BE2C (cell line): Measurements from ENCODE around the gene XKR7.

Experiments
- DNase-seq: peaks from one replicate; pipeline ENCODE4 v3.0.0-alpha.2; 2020
- H3K27me3 ChIP-seq: fragments of 250-450 bp; sonication (Bioruptor Pico); 2 replicates; pipeline ENCODE4 v1.5.1; 2020; ENCODE audit warnings: mild to moderate bottlenecking
- H3K36me3 ChIP-seq: fragments of 250-450 bp; sonication (Bioruptor Pico); 2 replicates; pipeline ENCODE4 v1.5.1; 2020; ENCODE audit warnings: mild to moderate bottlenecking
- H3K4me1 ChIP-seq: fragments of 250-450 bp; sonication (Bioruptor Pico); 2 replicates; pipeline ENCODE4 v1.5.1; 2020
- H3K4me3 ChIP-seq: 2 replicates; pipeline ENCODE4 v1.5.1; 2011; ENCODE audit warnings: low read depth, low read length
- H3K9me3 ChIP-seq: fragments of 250-450 bp; sonication (Bioruptor Pico); 2 replicates; pipeline ENCODE4 v1.5.1; 2020
- CTCF ChIP-seq: IDR thresholded peaks from 2 replicates; pipeline ENCODE4 v1.5.1; 2012; ENCODE audit warnings: mild to moderate bottlenecking, low read depth, low read length

Gene XKR7

GRCh38 chr20:32012159-32012688, 44.3 kb downstream of the XKR7 start:
- Histone ChIP-seq H3K4me1 (peaks cover 8% of the 10 kb centered on the region; the same call in 1 of the 2 replicates), H3K9me3 (no peaks in the 10 kb centered on the region), H3K27me3 (peaks cover 5% of the 10 kb centered on the region; the same call in 1 of the 2 replicates), H3K36me3 (no peaks in the 10 kb centered on the region), H3K4me3 (no peak overlapping the region)
- no peak for TF ChIP-seq CTCF
- no peak for DNase-seq

- no peaks in the 10 kb centered on the region for H3K36me3 ChIP-seq
- DNase-seq: no peak
- peaks cover 5% of the 10 kb centered on the region; the same call in 1 of the 2 replicates for H3K27me3 ChIP-seq
- no peak overlapping the region for H3K4me3 ChIP-seq
- peaks cover under 1% of the 10 kb centered on the region; the same call in 1 of the 2 replicates for H3K4me1 ChIP-seq
- TF ChIP-seq CTCF: no peak
- H3K9me3 ChIP-seq: no peaks in the 10 kb centered on the region
Measured at GRCh38 chr20:32013326-32013725, 45.4 kb downstream of the XKR7 start.

GRCh38 chr20:32017711-32018251, 49.8 kb downstream of the XKR7 start:
- DNase-seq: peak; percentile 30
- no peaks in the 10 kb centered on the region for H3K9me3 ChIP-seq
- peak; percentile 7; the same call in 1 of the 2 replicates for TF ChIP-seq CTCF
- no peaks in the 10 kb centered on the region for H3K36me3 ChIP-seq
- no peaks in the 10 kb centered on the region; the same call in 1 of the 2 replicates for H3K4me1 ChIP-seq
- H3K27me3 ChIP-seq: peaks cover 8% of the 10 kb centered on the region; the same call in 1 of the 2 replicates
- H3K4me3 ChIP-seq: no peak overlapping the region

- no peaks in the 10 kb centered on the region for H3K36me3 ChIP-seq
- 0 out of 2 replicates have a peak, but pooled peaks have one; percentile 2 for TF ChIP-seq CTCF
- no peaks in the 10 kb centered on the region for H3K9me3 ChIP-seq
- peak; percentile 85 for DNase-seq
- no peaks in the 10 kb centered on the region; the same call in 1 of the 2 replicates for H3K4me1 ChIP-seq
- peaks cover 8% of the 10 kb centered on the region; the same call in 1 of the 2 replicates for H3K27me3 ChIP-seq
- peak overlapping the region; percentile 59 for H3K4me3 ChIP-seq
Measured at GRCh38 chr20:32018269-32019155, 50.6 kb downstream of the XKR7 start.

- peak; percentile 10; the same call in 1 of the 2 replicates for TF ChIP-seq CTCF
- peak; percentile 61 for DNase-seq
- Histone ChIP-seq H3K27me3 (peaks cover 8% of the 10 kb centered on the region; the same call in 1 of the 2 replicates), H3K9me3 (no peaks in the 10 kb centered on the region), H3K4me1 (no peaks in the 10 kb centered on the region; the same call in 1 of the 2 replicates), H3K36me3 (no peaks in the 10 kb centered on the region), H3K4me3 (peak overlapping the region; percentile 30)
Measured at GRCh38 chr20:32019156-32019510, 51.2 kb downstream of the XKR7 start.
